HG03095 (cell line): Measurements from ENCODE around the gene C17orf107.

Experiments used
- ATAC-seq: cut with Tn5 transposase; IDR thresholded peaks from one replicate; pipeline ENCODE4 v1.9.1; 2021; ENCODE audit warnings: moderate library complexity; ENCODE audit not compliant: unreplicated experiment

Gene C17orf107

DNA sequence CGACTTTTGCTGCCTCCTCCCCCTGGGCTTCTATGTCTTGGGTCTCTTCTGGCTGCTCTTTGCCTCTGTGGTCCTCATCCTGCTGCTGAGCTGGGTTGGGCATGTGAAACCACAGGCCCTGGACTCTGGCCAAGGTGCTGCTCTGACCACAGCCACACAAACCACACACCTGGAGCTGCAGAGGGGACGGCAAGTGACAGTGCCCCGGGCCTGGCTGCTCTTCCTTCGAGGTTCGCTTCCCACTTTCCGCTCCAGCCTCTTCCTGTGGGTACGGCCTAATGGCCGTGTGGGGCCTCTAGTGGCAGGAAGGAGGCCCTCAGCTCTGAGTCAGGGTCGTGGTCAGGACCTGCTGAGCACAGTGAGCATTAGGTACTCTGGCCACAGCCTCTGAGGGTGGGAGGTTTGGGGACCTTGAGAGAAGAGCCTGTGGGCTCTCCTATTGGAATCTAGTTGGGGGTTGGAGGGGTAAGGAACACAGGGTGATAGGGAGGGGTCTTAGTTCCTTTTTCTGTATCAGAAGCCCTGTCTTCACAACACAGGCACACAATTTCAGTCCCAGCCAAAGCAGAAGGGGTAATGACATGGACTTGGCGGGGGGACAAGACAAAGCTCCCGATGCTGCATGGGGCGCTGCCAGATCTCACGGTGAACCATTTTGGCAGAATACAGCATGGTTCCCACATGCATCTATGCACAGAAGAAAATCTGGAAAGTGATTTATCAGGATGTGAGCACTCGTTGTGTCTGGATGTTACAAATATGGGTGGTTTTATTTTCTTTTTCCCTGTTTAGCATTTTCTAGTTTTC lies 35.0 kb downstream of the C17orf107 start:
- ATAC-seq = no peak

DNA sequence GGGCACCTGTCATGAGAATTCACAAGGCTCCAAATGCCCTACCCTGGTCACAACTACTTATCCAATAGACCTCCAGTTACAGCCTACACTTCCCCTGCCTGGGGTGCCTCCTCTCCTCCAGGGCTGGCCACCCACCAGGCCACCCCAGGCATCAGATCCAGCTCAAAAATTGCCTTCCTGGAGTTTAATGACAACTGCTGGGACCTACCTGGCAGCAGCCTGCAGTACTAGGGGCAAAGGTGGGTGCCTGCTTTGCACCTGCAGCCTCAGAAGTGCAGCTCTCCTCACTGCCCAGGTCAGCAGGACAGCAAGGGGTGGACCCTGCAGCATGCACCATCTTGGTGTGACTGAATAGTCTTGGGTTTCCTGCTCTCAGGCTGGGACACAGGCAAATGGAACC lies 36.3 kb downstream of the C17orf107 start:
- ATAC-seq = no peak

DNA sequence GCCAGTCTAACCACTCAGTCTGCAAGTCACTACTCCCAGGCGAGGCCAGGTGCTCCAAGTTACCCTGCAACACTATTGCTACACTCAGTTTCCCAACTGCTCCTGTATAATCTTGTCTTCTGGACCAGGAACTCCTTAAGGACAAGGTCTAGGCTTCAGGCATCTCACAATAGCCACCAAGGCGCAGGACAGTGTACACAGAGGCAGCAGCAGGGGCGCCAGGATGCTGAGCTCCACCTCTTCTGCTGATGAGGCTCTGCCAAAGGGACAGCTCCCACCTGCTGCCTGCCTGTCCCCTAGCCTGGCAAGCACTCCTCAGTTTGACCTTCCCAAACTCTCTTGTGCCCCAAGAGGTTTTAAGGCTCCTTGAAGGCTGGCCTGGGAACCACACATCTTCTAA lies 37.1 kb downstream of the C17orf107 start:
- ATAC-seq = no peak

DNA sequence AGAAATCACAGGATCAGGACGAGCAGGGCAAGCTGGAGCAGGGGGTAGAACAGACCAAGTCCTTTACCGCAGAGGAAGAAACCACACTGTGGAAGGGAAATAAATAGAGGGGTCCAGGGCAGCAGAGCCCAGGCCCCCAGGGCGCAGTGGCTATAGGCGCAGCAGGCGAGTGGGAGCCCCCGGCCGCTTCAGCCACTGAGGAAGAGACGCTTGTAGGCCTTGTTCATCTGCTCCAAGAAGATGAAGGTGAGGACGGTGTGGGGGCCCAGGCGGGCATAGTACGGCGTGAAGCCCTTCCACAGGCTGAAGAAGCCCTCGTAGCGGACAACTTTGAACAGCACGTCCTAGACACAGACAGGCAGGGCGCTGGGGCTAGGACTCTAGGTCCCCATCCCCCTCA lies 38.2 kb downstream of the C17orf107 start:
- ATAC-seq = no peak

DNA sequence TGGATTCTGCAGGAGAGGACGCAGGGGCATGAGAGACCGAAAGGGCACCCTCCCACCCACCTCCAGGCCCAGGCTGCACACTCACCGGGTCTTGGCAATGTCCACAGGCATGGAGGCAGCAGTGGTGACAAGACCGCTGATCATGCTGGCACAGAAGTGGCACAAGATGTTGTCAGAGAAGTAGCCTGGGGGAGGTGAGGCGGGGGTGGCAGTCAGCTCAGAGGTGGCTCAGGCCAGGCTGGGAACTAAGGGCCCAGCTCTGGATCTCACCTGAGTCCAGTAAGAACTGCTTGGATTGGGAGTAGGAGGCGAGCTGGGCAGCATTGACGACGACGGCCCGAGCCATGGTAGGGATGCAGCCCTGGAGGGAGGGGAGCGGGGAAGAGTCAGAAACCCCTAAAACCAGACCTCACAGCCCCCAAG lies 38.7 kb downstream of the C17orf107 start:
- no peak for ATAC-seq

DNA sequence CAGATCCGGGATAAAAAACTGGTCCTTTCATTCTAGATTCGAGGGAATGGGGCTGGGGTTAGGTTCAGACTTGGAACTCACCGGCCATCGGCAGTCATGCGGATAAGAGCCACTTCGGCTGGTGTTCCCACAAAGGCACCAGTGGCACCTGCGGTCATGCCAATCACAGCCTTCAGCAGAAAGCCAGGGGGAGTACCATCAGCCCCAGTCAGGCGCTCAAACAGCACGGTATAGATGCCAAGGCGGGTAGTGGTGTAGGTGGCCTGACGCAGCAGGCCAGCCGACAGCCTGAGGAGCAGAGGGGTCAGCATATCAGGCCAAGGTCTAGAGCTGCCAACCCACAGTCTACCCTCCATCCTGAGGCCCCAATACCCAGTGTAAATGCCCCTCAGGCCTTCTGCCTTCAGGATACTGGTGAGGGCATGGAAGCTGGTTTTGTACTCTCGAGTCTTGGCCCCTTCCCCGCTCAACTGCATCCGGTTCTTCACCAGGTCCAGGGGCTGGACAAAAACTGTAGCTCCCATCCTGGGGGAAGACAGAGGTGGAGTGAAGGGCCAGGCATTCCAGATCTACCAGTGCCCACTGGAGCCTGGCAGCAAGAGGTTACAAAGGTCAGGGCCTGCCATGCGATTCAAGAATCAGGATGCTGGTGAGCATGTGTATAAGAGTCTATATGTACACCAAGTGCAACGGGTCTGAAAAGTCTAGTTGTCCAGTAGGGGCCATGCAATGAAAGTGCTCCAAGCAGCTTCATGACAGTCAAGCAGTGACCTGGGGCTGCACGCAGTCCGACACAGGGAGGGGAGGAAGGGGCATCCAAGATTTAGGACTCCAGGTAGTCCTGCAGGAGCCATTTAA lies 39.6 kb downstream of the C17orf107 start:
- ATAC-seq = no peak

DNA sequence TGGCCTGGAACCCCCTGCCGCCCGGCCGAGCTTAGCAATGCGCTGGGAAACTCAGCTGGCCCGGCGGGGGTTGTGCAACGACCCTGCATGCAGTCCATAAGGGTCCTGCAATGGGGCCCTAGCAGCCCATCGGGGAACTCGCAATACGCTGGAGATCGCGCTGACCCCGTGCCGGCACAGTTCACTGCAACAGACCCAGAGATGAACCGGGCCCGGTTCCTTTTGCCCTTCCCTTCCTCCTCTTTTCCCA lies 40.1 kb downstream of the C17orf107 start:
- no peak for ATAC-seq

DNA sequence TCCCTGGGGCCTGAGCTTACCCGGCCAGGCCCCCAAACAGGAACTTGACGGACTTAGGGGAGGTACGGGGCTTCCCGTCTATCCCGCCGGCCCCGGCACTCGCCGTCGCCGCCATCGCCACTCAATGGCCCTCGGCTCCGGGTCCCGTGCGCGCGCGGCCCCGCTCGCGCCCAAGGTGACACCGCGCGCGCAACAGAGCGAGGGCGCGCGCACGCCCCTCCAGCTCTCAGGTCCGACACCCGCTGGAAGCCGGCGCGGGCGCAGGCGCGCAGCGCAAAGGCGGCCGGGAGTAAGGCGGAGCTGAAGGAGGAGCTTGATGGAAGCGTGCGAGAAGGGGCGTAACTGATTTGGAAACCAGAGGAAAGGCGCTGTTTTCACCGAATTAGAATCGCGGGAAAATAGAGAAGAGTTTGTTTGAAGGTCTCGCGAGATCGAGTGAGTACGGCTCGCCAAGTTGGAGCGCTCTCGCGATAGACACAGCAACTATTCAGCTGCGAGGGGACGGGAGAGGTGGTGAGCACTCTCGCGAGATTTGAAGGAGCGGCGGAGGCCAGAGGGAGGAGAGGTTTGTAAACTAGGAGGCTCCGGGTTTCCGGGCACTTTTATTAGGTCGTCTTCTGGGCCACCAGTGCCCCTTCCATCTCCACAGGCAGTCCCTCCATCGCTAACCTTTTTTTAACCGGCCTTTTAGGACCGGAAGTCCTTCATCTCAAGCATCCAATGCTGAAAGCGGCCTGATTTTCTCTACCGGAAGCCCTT lies 40.6 kb downstream of the C17orf107 start, which contains the start of the genes RNF167 and SLC25A11:
Gene RNF167 (plus strand): TSS at position 473 of the 759 bp plus-strand sequence. CDS start 642 bp downstream, outside the sequence.
Gene SLC25A11 (minus strand): TSS at position 251 of the 759 bp plus-strand sequence. CDS start 136 bp downstream, at position 115.
- peak; percentile 67 for ATAC-seq

DNA sequence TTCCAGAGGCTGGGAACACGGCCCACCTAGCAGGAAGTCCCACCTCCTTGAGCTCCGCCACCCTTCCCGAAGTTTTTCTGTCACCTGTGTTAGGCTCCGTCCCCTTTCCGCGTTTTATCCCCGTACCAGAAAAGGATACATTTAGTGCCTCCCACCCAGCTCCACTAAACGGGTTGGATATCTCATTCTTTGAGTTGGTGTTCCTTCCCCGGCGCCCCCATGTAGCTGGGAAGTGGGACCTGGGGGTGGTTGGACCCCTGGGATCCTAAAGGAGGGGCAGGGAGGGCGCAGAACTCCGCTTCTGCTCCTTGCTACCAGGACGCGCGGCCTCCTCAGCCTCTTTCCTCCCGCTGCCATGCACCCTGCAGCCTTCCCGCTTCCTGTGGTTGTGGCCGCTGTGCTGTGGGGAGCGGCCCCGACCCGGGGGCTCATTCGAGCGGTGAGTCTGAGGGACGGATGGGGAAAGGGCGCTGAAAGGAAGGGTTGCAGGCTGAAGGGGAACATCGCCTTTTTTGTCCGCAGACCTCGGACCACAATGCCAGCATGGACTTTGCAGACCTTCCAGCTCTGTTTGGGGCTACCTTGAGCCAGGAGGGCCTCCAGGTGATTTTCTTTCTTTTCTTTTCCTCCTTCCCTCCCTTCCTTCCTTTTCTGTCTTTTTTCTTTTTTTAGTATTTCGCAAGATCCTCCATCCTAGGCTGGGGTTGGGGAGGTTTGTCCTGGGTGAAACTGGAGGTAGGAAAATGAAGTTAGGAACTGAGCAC lies 41.4 kb downstream of the C17orf107 start:
- peak; percentile 5 for ATAC-seq

DNA sequence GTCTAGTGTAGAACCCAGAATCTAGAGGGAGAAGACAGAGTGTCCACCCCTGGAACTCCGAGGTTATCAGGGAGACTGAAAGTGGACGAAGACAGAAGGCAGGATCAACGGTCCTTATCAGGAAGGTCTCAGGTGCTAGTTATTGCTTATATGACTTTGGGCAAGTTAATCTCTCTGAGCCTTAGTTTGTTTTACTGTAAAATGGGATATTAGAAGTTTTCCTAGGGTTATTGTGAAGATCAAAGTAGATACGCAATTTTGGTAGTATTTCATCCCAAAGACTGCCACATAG lies 41.9 kb downstream of the C17orf107 start:
- no peak for ATAC-seq

DNA sequence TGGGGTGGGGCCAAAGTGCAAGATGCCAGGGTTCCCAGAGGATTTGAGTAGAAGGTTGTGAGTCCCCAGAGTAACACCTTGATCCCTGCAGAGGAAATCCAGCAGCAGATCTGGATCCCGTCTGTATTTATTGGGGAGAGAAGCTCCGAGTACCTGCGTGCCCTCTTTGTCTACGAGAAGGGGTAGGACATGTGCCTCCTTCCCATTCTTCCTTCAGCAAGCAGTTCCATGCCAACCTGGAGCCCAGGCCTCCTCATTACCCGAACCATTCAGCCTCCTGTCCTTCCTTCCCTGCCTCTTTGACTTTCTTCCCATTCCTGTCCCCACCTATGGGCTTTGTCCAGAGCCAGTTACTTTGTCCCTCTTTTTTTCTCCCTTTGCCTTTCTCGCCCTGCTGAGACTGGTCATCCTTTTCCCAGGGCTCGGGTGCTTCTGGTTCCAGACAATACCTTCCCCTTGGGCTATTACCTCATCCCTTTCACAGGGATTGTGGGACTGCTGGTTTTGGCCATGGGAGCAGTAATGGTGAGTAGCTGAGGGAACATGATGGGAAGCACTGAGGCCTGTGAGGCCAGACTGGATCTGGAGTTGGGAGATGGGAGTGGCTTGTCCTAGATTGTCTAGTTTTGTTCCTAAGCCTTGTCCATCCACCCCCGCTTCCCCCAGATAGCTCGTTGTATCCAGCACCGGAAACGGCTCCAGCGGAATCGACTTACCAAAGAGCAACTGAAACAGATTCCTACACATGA lies 43.6 kb downstream of the C17orf107 start:
- ATAC-seq = no peak

DNA sequence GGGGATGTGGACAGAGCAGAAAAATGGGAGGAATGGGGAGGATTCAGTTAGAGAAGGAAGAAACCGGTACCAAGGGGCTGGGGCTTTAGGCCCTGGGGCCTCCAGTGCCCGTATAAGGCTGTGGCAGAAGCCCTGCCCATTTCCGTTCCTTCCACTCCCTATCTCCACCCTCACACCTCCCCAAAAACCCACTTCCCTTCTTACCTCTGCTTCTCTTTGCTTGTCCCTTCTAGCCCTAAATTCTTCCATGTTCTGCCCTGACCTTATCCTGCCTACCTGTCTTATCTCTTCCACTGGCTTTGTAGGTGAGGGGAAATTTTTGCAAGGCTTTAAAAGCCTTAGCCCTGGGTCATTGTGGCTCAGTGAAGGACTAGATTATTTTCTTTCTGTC lies 44.8 kb downstream of the C17orf107 start:
- no peak for ATAC-seq

DNA sequence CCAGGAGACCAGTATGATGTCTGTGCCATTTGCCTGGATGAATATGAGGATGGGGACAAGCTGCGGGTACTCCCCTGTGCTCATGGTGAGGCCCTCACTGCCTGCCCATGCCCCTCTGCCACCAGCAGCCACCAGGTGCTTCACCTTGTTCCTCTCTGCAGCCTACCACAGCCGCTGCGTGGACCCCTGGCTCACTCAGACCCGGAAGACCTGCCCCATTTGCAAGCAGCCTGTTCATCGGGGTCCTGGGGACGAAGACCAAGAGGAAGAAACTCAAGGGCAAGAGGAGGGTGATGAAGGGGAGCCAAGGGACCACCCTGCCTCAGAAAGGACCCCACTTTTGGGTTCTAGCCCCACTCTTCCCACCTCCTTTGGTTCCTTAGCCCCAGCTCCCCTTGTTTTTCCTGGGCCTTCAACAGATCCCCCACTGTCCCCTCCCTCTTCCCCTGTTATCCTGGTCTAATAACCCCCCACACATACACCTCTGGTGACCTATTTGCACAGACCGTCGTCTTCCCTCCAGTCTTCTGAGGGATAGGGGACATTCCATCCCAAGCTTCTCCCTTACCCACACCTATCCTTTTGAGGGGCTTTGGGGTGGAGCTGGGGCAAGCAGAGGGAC lies 45.3 kb downstream of the C17orf107 start:
- no peak for ATAC-seq

DNA sequence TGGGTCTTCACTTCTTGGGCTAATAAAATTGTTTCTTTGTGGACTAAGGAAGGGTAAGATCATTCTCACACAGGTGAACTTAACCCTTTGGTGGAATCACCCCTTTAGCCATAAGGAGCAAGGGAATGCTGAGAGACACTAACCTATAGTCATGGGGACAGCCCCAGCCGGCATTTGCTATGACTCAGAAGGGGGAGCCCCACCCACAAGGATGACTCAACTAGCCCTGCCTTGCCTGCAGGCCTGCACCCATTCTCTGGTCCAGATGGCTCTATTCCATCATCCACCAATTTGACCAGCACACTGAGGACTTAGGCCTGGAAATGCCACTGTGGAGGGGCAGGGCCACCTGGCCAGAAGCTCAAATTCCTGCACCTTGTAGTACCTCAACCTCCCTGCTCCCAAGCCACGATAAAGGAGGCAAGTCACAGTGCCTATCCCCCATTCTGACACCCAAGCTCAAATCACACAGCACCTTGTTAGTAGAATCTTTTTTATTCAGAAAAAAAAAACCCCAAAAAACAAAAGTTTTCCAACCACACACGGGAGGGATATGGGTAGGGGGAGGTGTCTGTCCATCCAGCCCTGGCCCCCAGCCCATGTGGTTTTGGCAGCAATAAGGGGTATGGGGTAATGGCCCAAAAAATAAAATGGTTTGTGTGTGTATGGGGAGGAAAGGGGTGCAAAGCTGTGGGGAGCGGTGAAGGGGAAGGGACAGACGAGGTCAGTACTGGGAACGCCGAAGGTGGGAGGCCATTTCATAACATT lies 46.0 kb downstream of the C17orf107 start:
- peak; percentile 32 for ATAC-seq

DNA sequence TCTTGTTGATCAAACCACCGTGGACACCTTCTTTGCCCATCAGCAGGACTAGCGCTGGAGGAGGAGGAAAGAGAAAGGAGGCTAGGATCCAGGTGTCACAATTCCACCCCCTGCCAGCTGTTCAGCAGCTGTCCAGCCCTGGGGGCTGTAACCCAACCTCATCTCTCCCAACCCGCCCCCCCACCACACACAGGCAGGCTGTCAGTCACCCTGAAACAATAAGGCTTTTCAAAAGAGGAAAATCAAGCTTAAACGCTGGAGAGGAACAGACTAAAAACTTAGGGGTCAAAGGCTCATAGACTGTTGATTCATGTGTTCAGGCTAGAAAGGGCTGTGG lies 46.6 kb downstream of the C17orf107 start:
- no peak for ATAC-seq

DNA sequence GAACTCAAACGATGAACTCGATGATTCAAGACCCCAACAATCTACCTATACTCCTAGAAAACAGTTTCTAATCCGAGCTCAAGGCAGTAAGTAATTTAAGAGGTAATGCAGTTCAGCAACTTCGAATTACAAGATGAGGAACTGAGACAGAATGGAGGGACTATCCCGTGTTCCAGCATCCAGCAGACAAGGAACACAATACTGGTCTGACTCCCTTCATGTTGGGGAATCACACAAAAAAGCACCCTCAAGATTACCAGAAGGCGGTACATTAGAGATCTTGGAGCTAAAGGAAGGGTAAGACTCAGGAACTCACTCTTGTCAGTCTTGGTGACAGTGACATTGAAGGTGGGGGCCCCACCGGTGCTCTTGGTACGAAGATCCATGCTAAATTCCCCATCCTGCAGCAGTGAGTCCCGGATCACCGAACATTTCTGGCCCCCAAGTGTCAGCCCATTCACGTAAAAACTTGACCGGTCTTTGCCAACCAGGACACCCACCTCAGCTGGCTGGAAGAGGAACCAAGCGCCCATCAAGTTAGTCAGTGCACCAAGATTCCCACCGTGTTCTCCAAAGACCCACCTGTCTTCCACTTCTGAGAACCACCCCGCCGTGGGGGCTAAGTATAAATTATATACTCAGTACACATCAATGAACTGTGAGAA lies 47.1 kb downstream of the C17orf107 start:
- no peak for ATAC-seq

DNA sequence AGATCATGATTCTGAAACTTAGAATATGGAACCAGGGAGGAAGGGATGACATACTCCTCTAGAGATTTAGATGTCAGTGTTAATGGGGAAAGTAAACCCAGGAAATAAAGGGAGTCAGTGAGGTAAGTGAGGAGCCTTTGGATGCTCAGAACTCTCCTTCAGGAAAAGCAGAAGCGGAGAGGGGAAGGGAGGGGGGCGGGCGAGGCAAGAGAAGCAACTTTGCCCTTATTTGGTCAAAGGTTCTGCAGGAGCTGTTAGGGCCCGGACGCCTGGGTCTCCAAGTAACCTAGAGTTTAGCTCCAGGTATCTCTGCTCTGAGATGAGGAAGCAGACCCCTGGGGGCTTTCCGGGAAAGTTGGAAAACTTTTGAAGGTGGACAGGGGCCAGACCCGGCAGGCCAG lies 47.7 kb downstream of the C17orf107 start:
- ATAC-seq = no peak

DNA sequence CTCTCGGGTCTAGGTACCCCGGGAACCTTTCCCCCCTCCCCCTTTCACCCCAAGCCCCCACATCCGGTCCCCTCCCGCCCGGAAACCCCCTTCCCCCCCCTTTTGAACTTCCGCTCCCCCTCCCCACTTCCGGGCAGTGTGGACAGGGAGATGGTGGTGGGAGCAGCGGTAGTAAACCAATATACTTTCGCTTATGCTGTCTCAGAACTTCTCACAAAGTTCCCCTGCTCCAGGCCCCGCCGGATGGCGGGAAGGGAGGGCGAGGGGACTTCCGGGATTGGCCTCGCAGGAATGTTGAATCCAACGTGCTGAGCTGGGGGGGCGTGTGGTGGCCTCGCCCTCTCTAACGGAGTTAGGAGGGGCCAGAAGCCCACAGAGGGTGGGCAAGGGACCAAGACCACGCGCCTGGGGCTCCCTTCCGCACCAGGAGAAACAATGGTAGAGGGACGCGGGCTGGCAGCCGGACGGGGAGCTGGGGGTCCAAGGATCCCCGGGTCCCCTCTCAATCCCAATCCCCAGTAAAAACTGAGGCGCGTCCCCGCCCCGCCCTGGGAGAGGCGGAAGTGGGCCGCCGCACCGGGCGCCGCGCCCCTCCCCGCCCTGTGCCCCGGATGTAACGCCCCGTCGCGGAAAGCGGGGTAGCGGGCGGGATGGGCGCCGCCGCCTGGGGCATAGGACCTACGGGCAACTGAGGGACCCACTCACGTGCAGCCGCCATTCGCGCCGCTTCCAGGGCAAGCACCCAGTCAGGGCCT lies 48.3 kb downstream of the C17orf107 start:
- no peak for ATAC-seq
